SK-N-SH (cell line): ENCODE results near the gene BMPR1A. TPM values are rescaled to one million over a fixed set of nuclear protein-coding genes. Genes with fewer than 3 reads are reported as not detected.

ENCODE experiments used
- CTCF ChIA-PET: fragments of 300-600, 350-600 bp; formaldehyde crosslinking; extraction: SDS; loops from one replicate; lab custom pipeline; 2021; lab: Yijun Ruan, JAX
- POLR2A ChIA-PET: fragments of 350-600 bp; sonication (Branson Sonifier 250); formaldehyde crosslinking; extraction: SDS; loops from one replicate; lab custom pipeline; 2020; ENCODE audit warnings: antibody characterized with exemption, inconsistent platforms; lab: Yijun Ruan, JAX
- DNase-seq: peaks from one replicate; pipeline ENCODE4 v3.0.0; 2012
- H2AFZ ChIP-seq: fragments of 200-600 bp; sonication (generic); 2 replicates; pipeline ENCODE4 v1.8.1; 2016; ENCODE audit warnings: antibody characterized with exemption, mild to moderate bottlenecking, low read depth
- H3F3A ChIP-seq: fragments of 200-600 bp; sonication (generic); replicated peaks from 2 replicates; pipeline ENCODE3; 2016; ENCODE audit warnings: antibody characterized with exemption, mild to moderate bottlenecking; ENCODE audit not compliant: insufficient read depth
- H3K27ac ChIP-seq, 2 experiments: fragments of 200-500 bp in 1 of 2; fragments of 200-600 bp in 1 of 2; sonication (Bioruptor generic) in 1 of 2; sonication (generic), shearing (Covaris generic) in 1 of 2; 2 replicates each; pipeline versions ENCODE4 v1.5.1 to v1.6.1; 2014 to 2016; ENCODE audit warnings: low read depth in 2 of 2, inconsistent platforms in 1 of 2, low read length in 1 of 2, mild to moderate bottlenecking in 1 of 2, mixed read lengths in 1 of 2
- H3K27me3 ChIP-seq: fragments of 200-600 bp; sonication (generic), shearing (Covaris generic); 2 replicates; pipeline ENCODE4 v1.6.1; 2016; ENCODE audit warnings: mixed run types; ENCODE audit not compliant: insufficient read depth
- H3K36me3 ChIP-seq, 2 experiments: fragments of 200-500 bp in 1 of 2; fragments of 200-600 bp in 1 of 2; sonication (Bioruptor generic) in 1 of 2; sonication (generic) in 1 of 2; replicated peaks in 1 of 2; 2 replicates each; pipeline versions ENCODE3 to v1.5.1; 2014 to 2016; ENCODE audit warnings: low read length in 1 of 2, mild to moderate bottlenecking in 1 of 2; ENCODE audit not compliant: insufficient read depth in 2 of 2, control insufficient read depth in 1 of 2
- H3K4me1 ChIP-seq, 2 experiments: fragments of 200-500 bp in 1 of 2; fragments of 200-600 bp in 1 of 2; sonication (Bioruptor generic) in 1 of 2; sonication (generic), shearing (Covaris generic) in 1 of 2; 2 replicates each; pipeline versions ENCODE4 v1.5.1 to v1.6.1; 2014 to 2016; ENCODE audit warnings: low read depth in 1 of 2, low read length in 1 of 2, mixed run types in 1 of 2; ENCODE audit not compliant: insufficient read depth in 2 of 2, control insufficient read depth in 1 of 2
- H3K4me2 ChIP-seq: fragments of 200-600 bp; sonication (generic), shearing (Covaris generic); 2 replicates; pipeline ENCODE4 v1.6.1; 2017; ENCODE audit warnings: mixed run types
- H3K4me3 ChIP-seq, 2 experiments: fragments of 200-500 bp in 1 of 2; fragments of 200-600 bp in 1 of 2; sonication (Bioruptor generic) in 1 of 2; sonication (generic), shearing (Covaris generic) in 1 of 2; 2 replicates each; pipeline versions ENCODE4 v1.5.1 to v1.8.1; 2014 to 2016; ENCODE audit warnings: low read depth in 2 of 2, inconsistent platforms in 1 of 2, low read length in 1 of 2, mild to moderate bottlenecking in 1 of 2, mixed read lengths in 1 of 2, moderate library complexity in 1 of 2
- H3K79me2 ChIP-seq: fragments of 200-600 bp; sonication (generic); 2 replicates; pipeline ENCODE4 v1.8.1; 2017; ENCODE audit warnings: mild to moderate bottlenecking; ENCODE audit not compliant: insufficient read depth
- H3K9ac ChIP-seq: fragments of 200-600 bp; sonication (generic); 2 replicates; pipeline ENCODE4 v1.6.1; 2017; ENCODE audit warnings: mixed run types
- H3K9me2 ChIP-seq: fragments of 200-600 bp; sonication (generic); 2 replicates; pipeline ENCODE4 v1.6.1; 2017; ENCODE audit warnings: mixed run types
- H3K9me3 ChIP-seq: fragments of 200-600 bp; sonication (generic); 2 replicates; pipeline ENCODE4 v1.6.1; 2017; ENCODE audit warnings: mixed run types, mild to moderate bottlenecking, moderate library complexity
- H4K20me1 ChIP-seq: fragments of 200-600 bp; sonication (generic); 2 replicates; pipeline ENCODE4 v1.6.1; 2017; ENCODE audit warnings: mild to moderate bottlenecking, mixed run types; ENCODE audit not compliant: insufficient read depth
- CTCF ChIP-seq: fragments of 200-600 bp; sonication (generic); IDR thresholded peaks from 2 replicates; pipeline ENCODE4 v1.6.1; 2017; ENCODE audit warnings: antibody characterized with exemption, mild to moderate bottlenecking, moderate library complexity
- ELF1 ChIP-seq: IDR thresholded peaks from 2 replicates; pipeline ENCODE4 v1.4.0; 2012
- EP300 ChIP-seq, 2 experiments: IDR thresholded peaks; 2 replicates each; pipeline versions ENCODE4 v1.4.0 to v1.6.1; 2012; ENCODE audit warnings: borderline replicate concordance in 1 of 2, low read depth in 1 of 2, low read length in 1 of 2
- EZH2phosphoT487 ChIP-seq: fragments of 200-600 bp; sonication (generic); IDR thresholded peaks from 2 replicates; pipeline ENCODE4 v1.6.1; 2017; ENCODE audit warnings: low read depth, mixed run types, mild to moderate bottlenecking, antibody characterized with exemption, moderate library complexity, borderline replicate concordance
- GATA2 ChIP-seq: sonication (generic); formaldehyde crosslinking; IDR thresholded peaks from 2 replicates; pipeline ENCODE4 v1.5.0; 2020; ENCODE audit warnings: mild to moderate bottlenecking, missing genetic modification reagents
- IRF3 ChIP-seq: fragments of 150-350 bp; IDR thresholded peaks from 2 replicates; pipeline ENCODE4 v1.6.1; 2016; ENCODE audit warnings: mild to moderate bottlenecking, low read depth, low read length
- JUND ChIP-seq: IDR thresholded peaks from 2 replicates; pipeline ENCODE4 v1.4.0; 2012
- POLR2AphosphoS5 ChIP-seq: IDR thresholded peaks from 2 replicates; pipeline ENCODE4 v1.6.1; 2012; ENCODE audit warnings: low read depth, low read length
- RCOR1 ChIP-seq: fragments of 150-350 bp; IDR thresholded peaks from 2 replicates; pipeline ENCODE4 v1.6.1; 2017; ENCODE audit warnings: antibody characterized with exemption, low read length
- SIN3A ChIP-seq: IDR thresholded peaks from 2 replicates; pipeline ENCODE4 v1.6.1; 2012; ENCODE audit warnings: low read depth, mild to moderate bottlenecking, low read length, moderate library complexity, borderline replicate concordance
- SMC3 ChIP-seq: IDR thresholded peaks from 2 replicates; pipeline ENCODE4 v1.6.1; 2012; ENCODE audit warnings: low read depth, low read length, improper control_type of control experiment
- YY1 ChIP-seq: IDR thresholded peaks from 2 replicates; pipeline ENCODE4 v1.4.0; 2012; ENCODE audit warnings: low read depth, mild to moderate bottlenecking
- WGBS: methylation state at CpG from one replicate; pipeline ENCODE4 v1.1.6; 2017; ENCODE audit warnings: low lambda C conversion rate; 5-methylcytosine and 5-hydroxymethylcytosine counted together
- polyA plus RNA-seq, 3 experiments: library from polyadenylated mRNA; depleted of rRNA; stranded (reverse); fragments of >200 nt; gene quantifications; 2 replicates each; pipeline ENCODE4 v1.2.3, GENCODE V29; 2012

The BMPR1A gene
- polyA plus RNA-seq, 1 of the 3 experiments (the other 2 are of a cell fraction), result 12.7 TPM

GRCh38 chr10:86753051-86753450 lies 3.4 kb upstream of the BMPR1A start:
- Histone ChIP-seq H3K4me1 (peaks cover 12 to 16% of the 10 kb centered on the region in 2 experiments; a peak in 3 of 4 replicates), H3K79me2 (peaks cover 67% of the 10 kb centered on the region), H3K36me3 (peaks cover 0 to 10% of the 10 kb centered on the region in 2 experiments), H4K20me1 (peaks cover 3% of the 10 kb centered on the region; the same call in 1 of the 2 replicates), H3K9me3 (no peaks in the 10 kb centered on the region), H2AFZ (no peak overlapping the region), H3K4me3 (no peak overlapping the region), H3K9ac (no peak overlapping the region), H3K9me2 (no peaks in the 10 kb centered on the region), H3F3A (peaks cover 22% of the 10 kb centered on the region), H3K27ac (peak overlapping the region in 1 of 2 experiments; percentile 34; a peak in 1 of 4 replicates), H3K4me2 (0 out of 2 replicates have a peak overlapping the region, but pooled peaks have one; percentile 73), H3K27me3 (no peaks in the 10 kb centered on the region)
- TF ChIP-seq IRF3, result no peak
- no peak for TF ChIP-seq POLR2AphosphoS5
- no peak for TF ChIP-seq EP300 (IDR thresholded peaks at IDR 0.05; ENCODE audit: borderline replicate concordance in 1 of 2, low read depth in 1 of 2, low read length in 1 of 2)
- no peak for TF ChIP-seq CTCF
- TF ChIP-seq ELF1, result no peak
- TF ChIP-seq SIN3A, result no peak
- no peak for TF ChIP-seq EZH2phosphoT487
- TF ChIP-seq JUND, result no peak
- TF ChIP-seq GATA2 (CRISPR knock-in tag), result no peak
- TF ChIP-seq SMC3, result no peak
- TF ChIP-seq YY1, result no peak
- no peak for DNase-seq
- 91% methylated on average over 2 of the region's 2 CpGs for WGBS
- CTCF ChIA-PET, result interaction anchor here (0.6 to 0.9 kb wide), 3 partner anchors 32 to 353 kb away, joined by 3 to 4 read pairs (median 3); no protein-coding TSS in a partner anchor
- POLR2A ChIA-PET, result no interaction called here

- CTCF ChIA-PET, result interaction anchor here (0.6 to 1.5 kb wide), 2 partner anchors 18 to 353 kb away, joined by 3 to 4 read pairs; no protein-coding TSS in a partner anchor
- peaks cover 75% of the 10 kb centered on the region for H3K79me2 ChIP-seq
Observed at GRCh38 chr10:86753638-86754434, 2.6 kb upstream of the BMPR1A start.

More at GRCh38 chr10:86753638-86754434, 2.6 kb upstream of the BMPR1A start:
- H3K36me3 ChIP-seq, result peaks cover 0 to 10% of the 10 kb centered on the region in 2 experiments
- no peaks in the 10 kb centered on the region for H3K27me3 ChIP-seq
- peaks cover 12 to 20% of the 10 kb centered on the region in 2 experiments; a peak in 3 of 4 replicates for H3K4me1 ChIP-seq
- 93% methylated on average over 12 of the region's 12 CpGs for WGBS
- no peaks in the 10 kb centered on the region for H3K9me2 ChIP-seq
- POLR2A ChIA-PET, result interaction anchor here (0.7 kb wide), 1 partner anchor 42 kb away, joined by 3 read pairs; no protein-coding TSS in a partner anchor
- H3K9me3 ChIP-seq, result no peaks in the 10 kb centered on the region
- peak overlapping the region; percentile 73; the same call in 1 of the 2 replicates for H3K4me2 ChIP-seq
- no peak overlapping the region; a peak in 1 of 4 replicates for H3K27ac ChIP-seq
- peaks cover 10% of the 10 kb centered on the region for H4K20me1 ChIP-seq
- no peak for TF ChIP-seq RCOR1
- peaks cover 23% of the 10 kb centered on the region for H3F3A ChIP-seq
- H3K9ac ChIP-seq, result no peak overlapping the region
- DNase-seq, result no peak
- H3K4me3 ChIP-seq, result no peak overlapping the region
- no peak overlapping the region for H2AFZ ChIP-seq
